Cardiac septum (tissue), 1 donor: Measurements from ENCODE around the gene ROM1. TPM values are rescaled to one million over a fixed set of nuclear protein-coding genes. Genes with fewer than 3 reads are reported as not detected.
"Not testable (repeated sequence)": the region's sequence is repeated elsewhere in the genome, so short reads cannot be mapped to it uniquely, and the experiment has no call there.

Experiments
- DNase-seq: peaks from one replicate; pipeline ENCODE4 v3.0.0-alpha.2; 2020; ENCODE audit warnings: low spot score
- intact Hi-C: fragments of 100-400 bp; cut with DNase I; formaldehyde crosslinking; loops from one replicate; pipeline ENCODE4 v1.14.0; 2022
- microRNA-seq: library from miRNA; unstranded; fragments of <30 nt; microRNA quantifications from one replicate; pipeline ENCODE4 v1.2.0, GENCODE V29; 2020
- total RNA-seq: library from RNA; stranded (reverse); fragmentation: NEBNext Ultra II Directional; extraction: Animal tissue kit (Norgen Biotek cat#: 25700); gene quantifications from one replicate; pipeline ENCODE4 v1.2.1, GENCODE V29; 2021
- donor health status: DM: no; HTN: no; CAD: no.

ROM1 gene
- total RNA-seq, 1 donor from 2014 or later: 6.0 TPM

- DNase-seq: peak; percentile 100
- intact Hi-C loops: loop anchor here (2.0 kb wide), 2 partner anchors 19 to 23 kb away; partner anchors contain the start of genes C11orf98 and CSKMT
Observed at GRCh38 chr11:62645946-62646824, 33.1 kb downstream of the ROM1 start, which contains the start of gene GANAB. Gene GANAB (minus strand): TSS chr11:62646613. CDS start chr11:62646599, 14 bp downstream.

GRCh38 chr11:62646825-62647608 lies 34.0 kb downstream of the ROM1 start:
- no peak for DNase-seq
- intact Hi-C loops: loop anchor here (2.0 kb wide), 2 partner anchors 18 to 24 kb away; partner anchors contain the start of genes C11orf98 and CSKMT

GRCh38 chr11:62647609-62648005 lies 34.5 kb downstream of the ROM1 start:
- no peak for DNase-seq

GRCh38 chr11:62648185-62648966 lies 35.3 kb downstream of the ROM1 start:
- no peak for DNase-seq
- intact Hi-C loops: no loop called here

More at GRCh38 chr11:62647609-62648005, 34.5 kb downstream of the ROM1 start:
- intact Hi-C loops: loop anchor here (2.0 kb wide), 2 partner anchors 17 to 25 kb away; partner anchors contain the start of genes C11orf98 and CSKMT

- intact Hi-C loops: no loop called here
- no peak for DNase-seq
Observed at GRCh38 chr11:62648967-62649364, 35.9 kb downstream of the ROM1 start.

GRCh38 chr11:62649486-62649885 lies 36.4 kb downstream of the ROM1 start:
- no peak for DNase-seq
- intact Hi-C loops: no loop called here

GRCh38 chr11:62650283-62650682 lies 37.2 kb downstream of the ROM1 start:
- intact Hi-C loops, DNase-seq: not testable (repeated sequence)

GRCh38 chr11:62652161-62653006 lies 39.3 kb downstream of the ROM1 start:
- DNase-seq: no peak
- intact Hi-C loops: no loop called here

GRCh38 chr11:62654297-62654696 lies 41.2 kb downstream of the ROM1 start:
- intact Hi-C loops: no loop called here
- DNase-seq: no peak

GRCh38 chr11:62656796-62657429 lies 43.9 kb downstream of the ROM1 start:
- intact Hi-C loops: no loop called here

GRCh38 chr11:62664405-62665074 lies 51.5 kb downstream of the ROM1 start:
- intact Hi-C loops: loop anchor here (2.0 kb wide), 1 partner anchor 18 kb away; the partner anchor contains the start of gene GANAB
- peak; percentile 78 for DNase-seq

More at GRCh38 chr11:62656796-62657429, 43.9 kb downstream of the ROM1 start:
- DNase-seq: no peak

Small RNA genes within 50 kb of the gene (microRNA-seq; reads per million reads assigned to microRNA genes)
- gene MIR6747: not detected

Other genes with a start within 250 kb of the ROM1 start
- gene SCGB1A1, start 194.2 kb upstream of the ROM1 start, total RNA-seq: not detected
- 485 TPM for gene AHNAK, start 66.5 kb upstream of the ROM1 start, total RNA-seq
- gene EEF1G, start 39.4 kb upstream of the ROM1 start, total RNA-seq: 735 TPM
- 11.7 TPM for gene TUT1, start 21.7 kb upstream of the ROM1 start, total RNA-seq
- gene MTA2, start 11.4 kb upstream of the ROM1 start, total RNA-seq: 36.8 TPM
- 29.6 TPM for gene EML3, start 482 bp upstream of the ROM1 start, total RNA-seq
- 16.0 TPM for gene B3GAT3, start 8.7 kb downstream of the ROM1 start, total RNA-seq
- gene GANAB, start 33.4 kb downstream of the ROM1 start, total RNA-seq: 99.8 TPM
- gene INTS5, start 40.0 kb downstream of the ROM1 start, total RNA-seq: 10.0 TPM
- 25.4 TPM for gene C11orf98, start 52.0 kb downstream of the ROM1 start, total RNA-seq
- gene CSKMT, start 52.1 kb downstream of the ROM1 start, total RNA-seq: 7.5 TPM
- gene UQCC3, start 58.4 kb downstream of the ROM1 start, total RNA-seq: 6.9 TPM
- gene LBHD1, start 59.0 kb downstream of the ROM1 start, total RNA-seq: 2.4 TPM
- 62.9 TPM for gene UBXN1, start 65.8 kb downstream of the ROM1 start, total RNA-seq
- 2.9 TPM for gene LRRN4CL, start 76.3 kb downstream of the ROM1 start, total RNA-seq
- 13.3 TPM for gene BSCL2, start 94.2 kb downstream of the ROM1 start, total RNA-seq
- gene GNG3, start 94.4 kb downstream of the ROM1 start, total RNA-seq: 0.27 TPM
- 34.8 TPM for gene HNRNPUL2, start 114.2 kb downstream of the ROM1 start, total RNA-seq
- gene TTC9C, start 115.2 kb downstream of the ROM1 start, total RNA-seq: 13.6 TPM
- gene ZBTB3, start 140.9 kb downstream of the ROM1 start, total RNA-seq: 10.9 TPM
- 45.3 TPM for gene POLR2G, start 148.3 kb downstream of the ROM1 start, total RNA-seq
- 9.7 TPM for gene TAF6L, start 158.1 kb downstream of the ROM1 start, total RNA-seq
- gene TMEM179B, start 174.1 kb downstream of the ROM1 start, total RNA-seq: 12.0 TPM
- gene TMEM223, start 178.7 kb downstream of the ROM1 start, total RNA-seq: 17.7 TPM
- 36.7 TPM for gene NXF1, start 192.2 kb downstream of the ROM1 start, total RNA-seq
- gene STX5, start 218.8 kb downstream of the ROM1 start, total RNA-seq: 19.7 TPM
- not detected for gene TEX54, start 219.6 kb downstream of the ROM1 start, total RNA-seq
- gene WDR74, start 226.3 kb downstream of the ROM1 start, total RNA-seq: 22.8 TPM